Adipocyte (in vitro differentiated cells): Measurements from ENCODE around the gene MAPK8.
A peak's percentile ranks its signal among the peaks of the same experiment; 100 is the strongest.

Experiments
- DNase-seq: peaks from one replicate; pipeline ENCODE4 v3.0.0-alpha.2; 2015; ENCODE audit warnings: low read depth
- H3K27me3 ChIP-seq: replicated peaks from 2 replicates; pipeline ENCODE4 v1.7.0; 2013; ENCODE audit warnings: mild to moderate bottlenecking, low read length, moderate library complexity; ENCODE audit not compliant: control insufficient read depth, insufficient read depth
- H3K36me3 ChIP-seq: 2 replicates; pipeline ENCODE4 v1.7.0; 2013; ENCODE audit warnings: low read length, mild to moderate bottlenecking, moderate library complexity; ENCODE audit not compliant: control insufficient read depth, insufficient read depth, severe bottlenecking
- H3K4me1 ChIP-seq: 2 replicates; pipeline ENCODE4 v1.7.0; 2013; ENCODE audit warnings: mild to moderate bottlenecking, low read length, moderate library complexity; ENCODE audit not compliant: control insufficient read depth, insufficient read depth
- H3K4me3 ChIP-seq: 2 replicates; pipeline ENCODE4 v1.7.0; 2013; ENCODE audit warnings: mild to moderate bottlenecking, low read length, moderate library complexity
- H3K9ac ChIP-seq: 2 replicates; pipeline ENCODE4 v1.7.0; 2013; ENCODE audit warnings: mild to moderate bottlenecking, low read length, moderate library complexity
- H3K9me3 ChIP-seq: 2 replicates; pipeline ENCODE4 v1.7.0; 2013; ENCODE audit warnings: mild to moderate bottlenecking, low read length, moderate library complexity; ENCODE audit not compliant: control insufficient read depth

MAPK8 gene

GRCh38 chr10:48442809-48443177 is 136.3 kb downstream of the MAPK8 start:
- DNase-seq = no peak
- Histone ChIP-seq H3K27me3 (no peaks in the 10 kb centered on the region), H3K4me3 (no peak overlapping the region), H3K9me3 (no peaks in the 10 kb centered on the region), H3K36me3 (peaks cover 12% of the 10 kb centered on the region), H3K4me1 (peaks cover 22% of the 10 kb centered on the region), H3K9ac (no peak overlapping the region)

GRCh38 chr10:48444266-48444665 is 137.8 kb downstream of the MAPK8 start:
- no peak for DNase-seq
- peaks cover 26% of the 10 kb centered on the region for H3K4me1 ChIP-seq
- H3K9ac ChIP-seq = no peak overlapping the region
- H3K9me3 ChIP-seq = no peaks in the 10 kb centered on the region
- H3K36me3 ChIP-seq = peaks cover 8% of the 10 kb centered on the region
- no peak overlapping the region for H3K4me3 ChIP-seq
- no peaks in the 10 kb centered on the region for H3K27me3 ChIP-seq

- H3K4me1 ChIP-seq = peaks cover 19% of the 10 kb centered on the region
- H3K27me3 ChIP-seq = no peaks in the 10 kb centered on the region
- H3K9me3 ChIP-seq = no peaks in the 10 kb centered on the region
- H3K4me3 ChIP-seq = no peak overlapping the region
- H3K36me3 ChIP-seq = peaks cover 8% of the 10 kb centered on the region
- H3K9ac ChIP-seq = no peak overlapping the region
- no peak for DNase-seq
These were observed 138.7 kb downstream of the MAPK8 start for GRCh38 chr10:48444861-48445841.

GRCh38 chr10:48445932-48446331 is 139.5 kb downstream of the MAPK8 start:
- Histone ChIP-seq H3K27me3 (no peaks in the 10 kb centered on the region), H3K4me3 (no peak overlapping the region), H3K9ac (no peak overlapping the region), H3K4me1 (peaks cover 11% of the 10 kb centered on the region), H3K36me3 (peaks cover 8% of the 10 kb centered on the region), H3K9me3 (no peaks in the 10 kb centered on the region)
- no peak for DNase-seq

- no peak overlapping the region for H3K4me3 ChIP-seq
- DNase-seq = no peak
These were observed 140.3 kb downstream of the MAPK8 start for GRCh38 chr10:48446785-48447184.

GRCh38 chr10:48447356-48448215 is 141.1 kb downstream of the MAPK8 start:
- Histone ChIP-seq H3K36me3 (peaks cover 8% of the 10 kb centered on the region), H3K27me3 (no peaks in the 10 kb centered on the region), H3K4me3 (no peak overlapping the region), H3K9me3 (no peaks in the 10 kb centered on the region), H3K4me1 (peaks cover 11% of the 10 kb centered on the region), H3K9ac (no peak overlapping the region)
- no peak for DNase-seq

More at GRCh38 chr10:48446785-48447184, 140.3 kb downstream of the MAPK8 start:
- no peaks in the 10 kb centered on the region for H3K27me3 ChIP-seq
- no peak overlapping the region for H3K9ac ChIP-seq
- H3K36me3 ChIP-seq = peaks cover 8% of the 10 kb centered on the region
- no peaks in the 10 kb centered on the region for H3K9me3 ChIP-seq
- H3K4me1 ChIP-seq = peaks cover 11% of the 10 kb centered on the region

- DNase-seq = peak; percentile 25
- H3K36me3 ChIP-seq = peaks cover 8% of the 10 kb centered on the region
- no peaks in the 10 kb centered on the region for H3K27me3 ChIP-seq
- H3K4me1 ChIP-seq = peaks cover 11% of the 10 kb centered on the region
- no peak overlapping the region for H3K9ac ChIP-seq
- H3K9me3 ChIP-seq = no peaks in the 10 kb centered on the region
- no peak overlapping the region for H3K4me3 ChIP-seq
These were observed 142.3 kb downstream of the MAPK8 start for GRCh38 chr10:48448796-48449195.

GRCh38 chr10:48449501-48450232 is 143.2 kb downstream of the MAPK8 start:
- Histone ChIP-seq H3K9me3 (no peaks in the 10 kb centered on the region), H3K9ac (no peak overlapping the region), H3K4me1 (peaks cover 11% of the 10 kb centered on the region), H3K4me3 (no peak overlapping the region), H3K36me3 (peaks cover 8% of the 10 kb centered on the region), H3K27me3 (no peaks in the 10 kb centered on the region)
- DNase-seq = no peak

GRCh38 chr10:48450233-48450740 is 143.8 kb downstream of the MAPK8 start:
- no peak for DNase-seq
- Histone ChIP-seq H3K36me3 (peaks cover 8% of the 10 kb centered on the region), H3K9ac (no peak overlapping the region), H3K4me3 (no peak overlapping the region), H3K9me3 (no peaks in the 10 kb centered on the region), H3K27me3 (no peaks in the 10 kb centered on the region), H3K4me1 (peaks cover 11% of the 10 kb centered on the region)

GRCh38 chr10:48450741-48451466 is 144.4 kb downstream of the MAPK8 start:
- H3K27me3 ChIP-seq = no peaks in the 10 kb centered on the region
- peaks cover 3% of the 10 kb centered on the region for H3K36me3 ChIP-seq
- H3K4me1 ChIP-seq = peaks cover 11% of the 10 kb centered on the region
- no peak overlapping the region for H3K4me3 ChIP-seq
- DNase-seq = no peak
- H3K9me3 ChIP-seq = no peaks in the 10 kb centered on the region
- no peak overlapping the region for H3K9ac ChIP-seq
